Fibroblast of skin of abdomen (primary cell): ENCODE results near the gene TTLL13.
"Not testable (repeated sequence)": the region's sequence is repeated elsewhere in the genome, so short reads cannot be mapped to it uniquely, and the experiment has no call there.

Source experiments
- DNase-seq: peaks from one replicate; pipeline ENCODE4 v3.0.0-alpha.2; 2013

TTLL13 gene

DNA sequence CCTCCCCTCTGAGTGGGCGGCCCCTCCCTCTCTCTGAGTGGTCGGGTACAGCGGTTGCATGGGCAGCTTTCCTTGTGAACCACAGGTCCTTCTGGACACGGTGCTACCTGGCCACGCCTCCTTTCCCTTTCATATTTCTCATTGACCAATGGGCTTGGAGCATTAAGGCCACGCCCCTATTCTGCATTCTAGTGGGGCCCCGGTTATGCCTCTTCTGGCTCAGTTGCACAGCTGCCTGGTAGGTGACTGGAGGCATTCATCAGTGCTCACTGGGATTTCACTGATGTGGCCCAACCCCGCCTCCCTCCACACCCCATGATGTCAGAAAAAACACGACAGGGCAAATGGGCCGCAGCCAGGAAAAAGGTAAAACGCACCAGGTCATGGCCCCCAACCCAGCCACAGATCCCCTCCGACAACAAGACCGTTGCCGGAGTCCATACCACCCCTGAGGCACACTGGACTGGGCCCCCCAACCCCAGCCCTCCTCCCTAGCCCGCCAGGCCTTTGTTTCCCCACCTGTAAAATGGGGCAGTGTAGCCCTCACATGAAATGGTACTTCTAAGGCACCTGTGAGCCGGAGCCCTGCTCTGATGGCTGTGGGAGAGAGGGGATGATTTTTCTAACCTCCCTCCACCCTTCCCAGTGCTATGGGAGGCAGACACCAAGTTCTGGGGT, 42.5 kb downstream of the TTLL13 start:
- no peak for DNase-seq

DNA sequence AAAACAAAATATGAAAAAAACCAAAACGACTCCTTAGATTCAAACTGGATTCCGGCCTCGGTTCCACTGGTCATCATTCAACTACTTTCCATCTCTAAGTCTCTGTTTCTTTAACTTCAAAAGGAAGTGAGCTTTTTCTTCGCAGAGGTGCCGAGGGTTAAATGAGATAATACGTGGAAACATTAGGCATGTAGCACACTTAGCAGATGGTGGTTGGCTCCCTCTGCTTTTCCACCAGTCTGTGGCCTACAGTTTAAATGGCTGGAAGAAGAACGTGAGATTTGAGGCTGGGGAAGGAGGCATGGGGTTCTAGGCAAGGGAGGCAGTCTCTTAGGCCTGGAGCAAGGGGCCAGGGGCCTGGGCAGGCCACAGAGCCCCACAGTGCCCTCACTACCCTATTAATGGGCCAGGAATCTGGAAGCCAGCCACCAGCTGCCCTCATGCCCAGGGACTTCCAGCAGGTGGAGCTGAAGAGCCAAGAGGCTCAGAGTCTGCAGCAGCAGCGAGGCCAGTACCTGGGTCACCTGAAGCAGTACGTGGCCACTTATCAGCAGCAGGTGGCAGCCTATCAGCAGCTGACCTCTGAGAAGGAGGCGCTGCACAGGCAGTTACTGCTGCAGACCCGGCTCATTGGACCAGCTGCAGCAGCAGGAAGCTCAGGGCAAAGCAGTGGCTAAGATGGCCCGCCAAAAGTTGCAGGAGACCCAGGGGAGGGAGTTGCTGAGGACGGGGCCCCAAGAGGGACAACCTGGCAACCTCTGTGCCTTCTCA, 43.9 kb downstream of the TTLL13 start:
- DNase-seq = peak; percentile 22

DNA sequence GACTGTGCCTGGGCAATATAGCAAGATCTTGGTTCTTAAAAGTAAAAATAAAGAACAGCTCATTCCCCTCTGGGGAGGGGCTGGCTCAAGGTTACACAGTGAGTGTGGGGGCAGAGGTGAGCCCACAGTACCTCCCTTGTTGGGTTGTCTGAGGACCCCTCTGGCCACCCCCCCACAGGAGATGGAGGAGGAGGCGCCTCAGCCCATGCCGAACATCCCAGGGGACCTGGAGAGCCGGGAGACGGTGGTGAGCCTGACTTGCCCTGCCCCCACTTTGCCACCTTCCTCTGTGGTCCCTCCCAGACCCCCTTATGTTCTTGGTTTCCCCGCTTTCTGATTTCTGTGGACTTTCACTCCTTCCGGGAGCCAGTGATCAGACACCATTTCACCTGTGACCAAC, 44.8 kb downstream of the TTLL13 start:
- DNase-seq = no peak

DNA sequence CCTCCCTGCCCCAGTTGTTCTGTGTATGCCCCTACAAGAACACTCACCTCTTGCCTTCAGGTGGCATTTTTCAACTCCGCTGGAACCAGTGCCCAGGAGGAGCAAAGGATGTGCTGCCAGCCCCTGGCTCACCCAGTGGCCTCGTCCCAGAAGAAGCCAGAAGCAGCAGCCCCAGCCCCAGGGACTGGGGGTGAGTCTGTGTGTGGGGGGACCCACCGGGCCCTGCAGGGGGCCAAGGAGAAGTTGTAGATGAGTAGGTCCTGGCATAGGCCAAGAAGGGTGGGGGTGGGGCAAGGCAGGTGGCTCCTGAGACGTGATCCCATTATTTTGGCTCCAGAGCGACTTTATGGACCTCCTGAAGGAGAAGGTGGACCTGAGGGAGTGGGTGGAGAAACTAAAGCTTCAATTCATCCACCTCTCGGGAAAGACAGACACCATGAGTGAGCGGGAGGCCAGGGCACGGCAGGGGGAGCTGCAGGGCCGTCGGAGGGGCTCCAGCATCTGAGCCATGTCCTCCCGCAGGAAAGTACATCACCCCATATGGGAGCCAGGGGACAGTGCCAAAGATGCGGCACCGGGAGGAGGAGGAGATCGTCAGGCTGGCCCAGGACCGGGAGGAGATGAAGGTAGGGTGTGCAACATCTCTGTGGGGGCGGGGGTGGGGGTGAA, 45.4 kb downstream of the TTLL13 start:
- no peak for DNase-seq

DNA sequence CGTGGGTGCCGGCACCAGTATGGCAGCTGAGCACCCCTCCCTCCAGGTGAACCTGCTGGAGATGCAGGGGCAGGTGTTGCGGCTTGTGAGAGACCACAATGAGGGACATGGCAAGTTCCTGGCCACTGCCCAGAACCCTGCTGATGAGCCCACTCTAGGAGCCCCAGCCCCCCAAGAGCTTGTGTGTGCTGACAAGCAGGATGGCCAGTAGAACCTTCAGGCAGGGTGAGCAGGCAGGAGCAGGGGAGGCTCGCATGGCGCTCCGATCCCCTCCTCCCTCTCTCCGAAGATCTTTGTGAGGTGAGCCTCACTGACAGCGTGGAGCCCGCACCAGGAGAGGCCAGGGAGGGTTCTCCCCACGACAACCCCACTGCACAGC, 45.9 kb downstream of the TTLL13 start:
- DNase-seq = no peak

DNA sequence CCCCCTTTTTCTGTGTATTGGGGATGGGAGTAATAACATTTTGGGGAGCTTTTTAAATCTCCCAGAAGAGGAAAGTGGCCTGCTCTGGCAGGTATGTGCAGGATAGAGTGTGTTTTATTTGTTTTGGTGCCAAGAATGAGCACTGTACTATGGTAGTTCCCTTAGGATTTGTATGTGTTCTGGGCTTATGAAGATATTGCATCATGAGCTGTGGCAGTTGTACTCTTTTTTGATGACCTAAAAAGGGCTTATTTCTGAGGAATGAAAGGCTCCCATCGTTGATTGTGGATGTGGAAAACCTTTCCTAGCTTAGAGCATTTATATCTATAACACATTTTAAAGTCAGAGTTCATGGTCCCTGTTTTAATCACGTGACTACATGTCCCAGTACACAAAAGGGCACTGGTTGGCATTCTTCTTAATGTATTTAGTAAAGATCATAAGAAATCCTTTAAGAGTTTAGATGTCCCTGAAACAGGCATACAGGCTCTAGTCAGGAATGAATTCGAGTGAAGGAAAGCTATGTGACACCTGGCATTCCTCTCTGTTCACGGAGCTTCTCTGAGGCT, 47.0 kb downstream of the TTLL13 start:
- not testable (repeated sequence) for DNase-seq

DNA sequence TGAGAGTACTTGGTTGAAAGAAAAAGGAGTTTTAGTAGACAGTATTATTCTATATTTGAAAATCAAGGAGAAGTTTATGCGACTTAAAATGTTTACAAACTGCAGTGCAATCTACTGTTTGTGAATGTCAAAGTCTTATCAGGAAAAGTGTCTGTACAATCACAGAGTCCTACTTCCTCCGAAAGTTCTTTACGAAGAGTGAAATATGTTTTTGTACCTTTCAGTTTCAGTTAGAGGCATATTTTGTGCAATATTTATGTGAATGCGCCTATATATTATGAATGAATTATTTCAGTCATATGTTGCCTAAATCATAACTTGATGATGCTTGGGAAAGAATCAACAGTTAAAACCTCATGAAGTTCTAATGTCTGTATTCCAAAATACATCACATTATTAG, 47.7 kb downstream of the TTLL13 start:
- DNase-seq = no peak

DNA sequence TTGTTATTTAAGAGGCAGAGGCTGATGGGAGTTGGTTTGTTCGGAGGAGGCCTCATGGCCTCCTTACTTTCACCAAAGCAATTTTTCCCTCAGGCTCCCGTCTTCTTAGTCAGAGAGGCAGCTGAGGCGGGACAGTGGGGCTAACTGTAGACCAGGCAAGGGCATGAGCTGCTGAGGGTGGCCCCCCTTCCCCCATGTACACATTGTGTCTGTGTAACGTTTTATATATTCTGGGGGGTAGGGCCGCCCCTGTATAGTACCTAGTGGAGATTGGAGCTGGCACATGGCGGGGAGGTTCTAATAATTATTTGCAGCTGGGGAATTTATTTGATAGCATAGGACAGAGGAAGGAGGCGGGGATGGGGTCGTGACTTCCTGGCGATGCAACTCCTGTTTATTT, 51.2 kb downstream of the TTLL13 start:
- DNase-seq = no peak

DNA sequence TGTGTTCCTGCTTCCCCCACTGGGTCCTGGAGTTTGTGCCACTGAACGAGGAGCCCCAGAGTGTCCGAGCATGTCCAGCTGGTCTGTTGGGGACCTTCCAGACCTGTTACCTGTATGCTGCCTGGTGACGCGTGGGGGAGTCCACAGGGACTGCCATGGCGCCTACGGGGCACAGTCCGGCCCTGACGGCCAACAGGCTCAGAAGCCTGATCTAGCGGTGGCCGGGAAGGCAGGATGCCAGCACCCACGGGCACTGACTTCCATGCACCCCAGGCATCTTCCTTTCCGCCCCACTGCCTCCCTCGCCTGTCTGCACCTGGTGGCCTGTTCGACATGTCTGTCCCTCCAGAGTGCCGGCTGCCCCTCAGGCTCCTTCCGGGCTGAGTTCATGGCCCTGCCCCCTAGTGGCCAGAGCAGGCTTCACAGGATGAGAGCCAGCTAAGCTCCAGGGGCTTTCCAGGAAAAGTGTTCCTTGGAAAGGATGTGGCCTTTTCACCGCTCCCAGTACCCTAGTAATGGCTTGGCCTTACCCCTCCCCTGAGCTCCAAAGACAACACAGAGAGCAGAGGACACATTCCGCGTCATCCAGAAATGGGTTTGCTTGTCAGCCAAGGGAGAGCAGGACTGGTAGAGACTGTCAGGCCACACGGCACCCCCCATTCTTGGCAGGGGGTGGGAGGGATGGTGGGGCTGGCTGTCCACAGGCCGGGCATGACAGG, 51.8 kb downstream of the TTLL13 start:
- DNase-seq = peak; percentile 40

DNA sequence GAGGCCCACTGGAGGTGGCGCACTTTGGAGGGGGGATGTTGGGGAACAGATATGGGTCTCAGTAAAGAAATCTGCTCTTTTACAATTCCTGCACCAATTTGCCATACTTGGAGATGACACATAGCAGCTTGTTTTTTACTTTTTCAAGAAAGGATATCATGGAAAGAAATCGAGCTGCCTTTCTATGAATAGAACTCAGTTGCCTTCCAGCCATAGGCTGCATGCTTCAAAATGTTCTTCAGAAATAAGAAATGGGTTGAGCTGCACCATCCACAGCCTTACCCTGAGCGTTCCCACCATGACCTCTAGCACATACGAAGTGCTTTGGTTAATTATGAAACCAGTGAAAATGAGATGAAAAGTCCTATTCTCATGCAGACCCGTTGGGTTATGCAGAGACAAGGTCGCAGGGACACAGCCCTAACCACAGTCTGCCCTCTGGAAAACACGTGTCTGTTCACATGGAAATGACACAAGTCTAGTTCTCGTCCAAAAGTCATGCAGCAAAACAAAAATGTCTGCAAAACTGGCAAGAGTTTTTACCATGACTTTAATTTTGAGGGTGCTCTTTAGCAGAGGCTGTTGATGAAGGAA, 52.4 kb downstream of the TTLL13 start:
- no peak for DNase-seq

DNA sequence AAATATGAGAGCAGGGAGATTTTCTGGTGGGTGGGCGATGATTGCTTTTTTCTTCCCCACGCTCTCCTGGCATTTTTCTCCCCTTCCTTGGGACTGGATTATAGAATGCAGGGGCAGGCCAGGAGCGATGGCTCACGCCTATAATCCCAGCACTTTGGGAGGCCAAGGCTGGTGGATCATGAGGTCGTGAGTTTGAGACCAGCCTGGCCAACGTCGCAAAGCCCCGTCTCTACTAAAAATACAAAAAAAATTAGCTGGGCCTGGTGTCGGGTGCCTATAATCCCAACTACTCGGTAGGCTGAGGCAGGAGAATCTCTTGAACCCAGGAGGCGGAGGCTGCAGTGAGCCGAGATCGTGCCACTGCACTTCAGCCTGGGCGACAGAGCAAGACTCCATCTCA, 56.0 kb downstream of the TTLL13 start:
- not testable (repeated sequence) for DNase-seq

DNA sequence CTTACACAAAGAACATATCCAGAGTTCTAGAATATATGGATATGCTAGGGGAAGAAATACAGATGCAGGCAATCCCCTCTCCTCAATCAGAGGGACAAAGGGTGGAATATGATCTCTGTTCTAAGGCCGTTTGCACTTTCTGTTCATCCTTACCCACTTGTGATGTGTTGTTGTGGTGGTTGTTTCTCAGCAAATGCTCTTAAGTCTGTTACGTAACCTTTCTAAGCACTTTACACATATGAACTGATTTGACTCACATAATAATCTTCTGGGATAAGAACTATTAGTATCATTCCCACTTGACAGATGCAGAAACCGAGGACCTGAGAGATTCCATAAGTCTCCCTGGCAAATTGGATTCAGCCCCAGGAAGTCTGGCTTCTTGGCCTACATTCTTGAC, 56.6 kb downstream of the TTLL13 start:
- no peak for DNase-seq

DNA sequence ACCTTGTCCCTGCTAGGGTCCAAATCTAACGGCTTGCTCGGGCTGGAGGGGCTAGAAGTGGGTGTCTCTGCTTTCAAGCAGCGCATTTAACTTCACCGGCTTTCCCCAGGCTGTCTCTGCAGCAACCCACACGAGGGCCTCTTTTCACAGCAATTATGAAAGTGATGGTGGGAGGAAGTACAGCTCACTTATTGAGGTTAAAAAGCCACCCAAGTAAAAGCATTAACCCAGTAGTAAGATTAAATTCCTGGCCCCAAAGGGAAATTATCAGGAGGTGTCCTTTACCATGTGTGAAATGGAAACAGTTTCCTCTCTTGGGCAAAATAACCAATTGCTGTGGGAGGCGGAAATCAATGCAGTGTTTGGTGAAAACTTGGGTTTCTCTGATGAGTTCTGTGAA, 57.2 kb downstream of the TTLL13 start:
- no peak for DNase-seq

DNA sequence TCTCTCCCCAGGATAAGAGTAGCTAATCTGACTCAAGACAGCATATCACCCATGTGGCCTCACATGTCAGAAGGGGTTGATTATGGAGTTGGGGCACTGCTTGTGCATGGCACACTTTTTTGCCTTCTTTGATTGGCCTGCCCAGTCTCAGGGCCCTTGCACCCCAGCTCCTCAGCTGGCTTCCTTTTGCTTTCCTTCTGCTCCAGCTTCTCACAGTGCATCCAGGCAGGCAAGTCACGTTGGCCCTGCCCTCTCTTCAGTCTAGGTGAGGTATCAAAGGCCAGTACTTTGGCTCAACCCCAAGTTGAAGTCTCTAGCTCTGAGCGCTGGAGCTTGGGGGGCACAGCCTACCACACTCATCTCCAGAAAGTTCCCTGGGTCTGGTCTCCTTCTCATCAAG, 58.3 kb downstream of the TTLL13 start:
- no peak for DNase-seq

DNA sequence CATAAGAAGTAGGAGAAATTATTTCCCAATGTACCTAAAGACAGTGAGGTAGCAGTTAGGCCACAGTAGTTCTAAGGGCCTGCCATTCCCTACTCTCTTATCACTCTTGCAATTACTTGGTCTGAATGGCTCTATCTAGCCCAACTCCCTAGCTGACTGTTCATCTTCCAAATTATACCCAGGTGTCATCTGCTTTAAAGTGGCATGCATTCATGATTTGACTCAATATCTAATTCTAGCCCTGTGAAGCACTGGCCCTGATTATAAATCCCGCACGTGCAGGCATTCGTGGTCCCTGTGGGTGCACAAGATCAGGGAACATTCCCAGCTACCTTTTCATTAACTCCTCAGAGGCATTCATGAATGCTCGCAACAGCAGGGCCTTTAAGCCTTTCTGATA, 59.7 kb downstream of the TTLL13 start:
- DNase-seq = no peak
